Fibroblast of skin of back (primary cell): ENCODE results near the gene TTC38.

Experiments
- DNase-seq: peaks from one replicate; pipeline ENCODE4 v3.0.0-alpha.2; 2013

Gene TTC38

GRCh38 chr22:46329616-46330015 lies 61.8 kb downstream of the TTC38 start:
- no peak for DNase-seq

GRCh38 chr22:46330426-46330825 lies 62.6 kb downstream of the TTC38 start:
- DNase-seq, result no peak

GRCh38 chr22:46331496-46331895 lies 63.7 kb downstream of the TTC38 start:
- DNase-seq, result no peak

- peak; percentile 87 for DNase-seq
Observed at GRCh38 chr22:46335201-46336118, 67.7 kb downstream of the TTC38 start, which contains the start of gene TRMU. Gene TRMU (plus strand): TSS chr22:46335714. CDS start chr22:46335765, 51 bp downstream.

- peak; percentile 11 for DNase-seq
Observed at GRCh38 chr22:46336119-46337078, 68.6 kb downstream of the TTC38 start.

- DNase-seq, result no peak
Observed at GRCh38 chr22:46337870-46338269, 70.1 kb downstream of the TTC38 start.

- no peak for DNase-seq
Observed at GRCh38 chr22:46338636-46339035, 70.8 kb downstream of the TTC38 start.

GRCh38 chr22:46339956-46340355 lies 72.1 kb downstream of the TTC38 start:
- no peak for DNase-seq

- no peak for DNase-seq
Observed at GRCh38 chr22:46340676-46341075, 72.9 kb downstream of the TTC38 start.
